Measurements from ENCODE around the gene CUL4A. TPM values are rescaled to one million over a fixed set of nuclear protein-coding genes. Genes with fewer than 3 reads are reported as not detected.
"Not testable (repeated sequence)": the region's sequence is repeated elsewhere in the genome, so short reads cannot be mapped to it uniquely, and the experiment has no call there.

Gene CUL4A
- total RNA-seq, 1 donor from 2014 or later: 208 TPM

GRCh38 chr13:113233101-113233500 lies 23.7 kb downstream of the CUL4A start:
- no peaks in the 10 kb centered on the region for H3K27me3 ChIP-seq
- H3K9me3 ChIP-seq: no peaks in the 10 kb centered on the region
- H3K4me1 ChIP-seq: no peaks in the 10 kb centered on the region
- no peak overlapping the region for H3K4me3 ChIP-seq
- H3K36me3 ChIP-seq: peaks cover 47 to 84% of the 10 kb centered on the region in 2 donors
- intact Hi-C loops (cut with DNase I): no loop called here
- no peak for TF ChIP-seq CTCF (IDR thresholded peaks at IDR 0.05)
- DNase-seq (ENCODE audit: low spot score in 2 of 2): no peak
- no peak overlapping the region for H3K27ac ChIP-seq

- no peaks in the 10 kb centered on the region for H3K4me1 ChIP-seq
- H3K4me3 ChIP-seq: no peak overlapping the region
- no peak overlapping the region for H3K27ac ChIP-seq
- peaks cover 64 to 82% of the 10 kb centered on the region in 2 donors for H3K36me3 ChIP-seq
- no peak for DNase-seq (ENCODE audit: low spot score in 2 of 2)
- H3K27me3 ChIP-seq: no peaks in the 10 kb centered on the region
- intact Hi-C loops (cut with DNase I): no loop called here
- no peak for TF ChIP-seq CTCF (IDR thresholded peaks at IDR 0.05)
- no peaks in the 10 kb centered on the region for H3K9me3 ChIP-seq
These were observed 29.1 kb downstream of the CUL4A start for GRCh38 chr13:113238536-113238935.

- Histone ChIP-seq H3K27ac (no peak overlapping the region), H3K4me1 (no peaks in the 10 kb centered on the region), H3K36me3 (peaks cover 68 to 83% of the 10 kb centered on the region in 2 donors), H3K9me3 (no peaks in the 10 kb centered on the region), H3K27me3 (no peaks in the 10 kb centered on the region), H3K4me3 (no peak overlapping the region)
- TF ChIP-seq CTCF (IDR thresholded peaks at IDR 0.05): no peak
- intact Hi-C loops (cut with DNase I): no loop called here
- DNase-seq (ENCODE audit: low spot score in 2 of 2): no peak
These were observed 29.9 kb downstream of the CUL4A start for GRCh38 chr13:113239357-113239756.

- no peak for TF ChIP-seq CTCF (IDR thresholded peaks at IDR 0.05)
- H3K36me3 ChIP-seq: peaks cover 75 to 83% of the 10 kb centered on the region in 2 donors
- intact Hi-C loops (cut with DNase I): no loop called here
These were observed 30.6 kb downstream of the CUL4A start for GRCh38 chr13:113239986-113240385.

GRCh38 chr13:113241623-113242022 lies 32.2 kb downstream of the CUL4A start:
- H3K4me3 ChIP-seq; H3K27me3 ChIP-seq; intact Hi-C loops (cut with DNase I); H3K27ac ChIP-seq; H3K4me1 ChIP-seq; H3K9me3 ChIP-seq; DNase-seq (ENCODE audit: low spot score in 2 of 2): not testable (repeated sequence)
- peaks cover 82 to 91% of the 10 kb centered on the region in 2 donors for H3K36me3 ChIP-seq

More at GRCh38 chr13:113239986-113240385, 30.6 kb downstream of the CUL4A start:
- Histone ChIP-seq H3K9me3 (no peaks in the 10 kb centered on the region), H3K4me3 (no peak overlapping the region), H3K27ac (no peak overlapping the region), H3K4me1 (no peaks in the 10 kb centered on the region), H3K27me3 (no peaks in the 10 kb centered on the region)
- DNase-seq (ENCODE audit: low spot score in 2 of 2): no peak

GRCh38 chr13:113243847-113244246 lies 34.4 kb downstream of the CUL4A start:
- Histone ChIP-seq H3K27ac (no peak overlapping the region), H3K9me3 (no peaks in the 10 kb centered on the region), H3K4me3 (no peak overlapping the region), H3K4me1 (no peaks in the 10 kb centered on the region), H3K27me3 (no peaks in the 10 kb centered on the region), H3K36me3 (peaks cover 70 to 95% of the 10 kb centered on the region in 2 donors)
- no peak for TF ChIP-seq CTCF (IDR thresholded peaks at IDR 0.05)
- intact Hi-C loops (cut with DNase I): no loop called here
- DNase-seq (ENCODE audit: low spot score in 2 of 2): no peak
